Activated naive CD8-positive, alpha-beta T cell treated with anti-CD3 and anti-CD28 coated beads, Interleukin-2, amount 50 U/mL, for 16 hours (primary cell): Measurements from ENCODE around the gene MYCL.
"Not testable (repeated sequence)": the region's sequence is repeated elsewhere in the genome, so short reads cannot be mapped to it uniquely, and the experiment has no call there.

Source experiments
- DNase-seq: peaks from one replicate; pipeline ENCODE4 v3.0.0-alpha.2; 2020; ENCODE audit warnings: low read depth, low spot score

MYCL gene

GRCh38 chr1:39890880-39891279 lies 10.8 kb downstream of the MYCL start:
- no peak for DNase-seq

- DNase-seq: no peak
Measured at GRCh38 chr1:39890273-39890672, 11.4 kb downstream of the MYCL start.

GRCh38 chr1:39886757-39887231 lies 14.9 kb downstream of the MYCL start:
- no peak for DNase-seq

- no peak for DNase-seq
Measured at GRCh38 chr1:39885516-39885915, 16.2 kb downstream of the MYCL start.

GRCh38 chr1:39882152-39882551 lies 19.6 kb downstream of the MYCL start:
- no peak for DNase-seq

- DNase-seq: no peak
Measured at GRCh38 chr1:39877980-39878956, 23.4 kb downstream of the MYCL start.

GRCh38 chr1:39877231-39877778 lies 24.4 kb downstream of the MYCL start:
- DNase-seq: no peak

GRCh38 chr1:39876144-39876543 lies 25.6 kb downstream of the MYCL start:
- no peak for DNase-seq

GRCh38 chr1:39872698-39873097 lies 29.0 kb downstream of the MYCL start:
- no peak for DNase-seq

- DNase-seq: no peak
Measured at GRCh38 chr1:39871796-39872195, 29.9 kb downstream of the MYCL start.

- not testable (repeated sequence) for DNase-seq
Measured at GRCh38 chr1:39871043-39871442, 30.7 kb downstream of the MYCL start.

GRCh38 chr1:39869538-39870112 lies 32.1 kb downstream of the MYCL start:
- not testable (repeated sequence) for DNase-seq

GRCh38 chr1:39866767-39867166 lies 35.0 kb downstream of the MYCL start:
- no peak for DNase-seq

- no peak for DNase-seq
Measured at GRCh38 chr1:39865762-39866161, 36.0 kb downstream of the MYCL start.

- DNase-seq: no peak
Measured at GRCh38 chr1:39863177-39863576, 38.5 kb downstream of the MYCL start.

GRCh38 chr1:39861003-39861402 lies 40.7 kb downstream of the MYCL start:
- DNase-seq: no peak

GRCh38 chr1:39859859-39860812 lies 41.6 kb downstream of the MYCL start:
- DNase-seq: no peak

- no peak for DNase-seq
Measured at GRCh38 chr1:39858315-39858714, 43.4 kb downstream of the MYCL start.

- no peak for DNase-seq
Measured at GRCh38 chr1:39857126-39857878, 44.4 kb downstream of the MYCL start.

- no peak for DNase-seq
Measured at GRCh38 chr1:39854738-39855137, 47.0 kb downstream of the MYCL start.

GRCh38 chr1:39854314-39854713 lies 47.4 kb downstream of the MYCL start:
- no peak for DNase-seq
